ENCODE data around the gene MAP1A.

Gene MAP1A

DNA sequence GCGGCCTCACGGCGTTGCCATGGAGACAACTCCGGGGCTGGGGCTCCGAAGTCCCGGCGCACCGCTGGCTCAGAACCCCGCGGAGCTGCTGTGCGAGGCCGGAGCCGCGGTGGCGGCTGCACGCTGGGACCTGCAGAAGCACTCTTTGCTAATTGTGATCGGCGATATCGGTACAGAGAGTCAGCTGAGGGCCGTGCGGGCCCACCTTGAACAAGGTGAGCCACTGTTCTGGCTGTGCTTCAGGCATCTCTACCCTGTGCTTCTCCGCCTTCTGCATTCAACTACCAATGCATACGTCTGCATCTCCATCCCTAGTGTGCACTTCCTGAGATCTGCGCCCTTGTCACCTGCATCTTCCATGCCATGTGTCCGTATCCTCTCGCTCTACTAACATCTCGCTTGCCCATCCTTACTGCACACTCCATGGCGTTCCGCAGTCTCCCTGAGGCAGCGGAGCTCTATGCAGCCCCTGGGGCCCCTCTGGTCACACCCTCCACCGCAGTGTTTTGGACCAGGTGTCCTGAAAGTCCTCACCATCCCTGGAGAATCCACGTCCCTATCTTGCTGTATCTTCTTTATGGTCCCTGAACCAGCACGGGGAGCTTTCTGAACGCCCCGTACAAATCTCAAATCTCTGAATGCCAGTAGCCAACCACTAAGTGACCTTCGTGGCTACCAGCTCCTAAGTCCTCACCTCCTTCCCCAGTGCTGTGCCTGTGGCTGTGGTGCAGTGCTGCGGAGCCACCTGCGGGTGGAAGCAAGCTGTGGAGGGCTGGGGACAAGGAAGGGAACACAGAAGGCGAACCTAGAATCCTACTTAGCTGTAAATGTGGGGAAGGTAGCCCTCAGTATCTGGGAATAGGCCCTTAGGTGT is 6.2 kb upstream of the MAP1A start:
- DNase-seq (ENCODE audit: low read depth in 2 of 2), result no peak

DNA sequence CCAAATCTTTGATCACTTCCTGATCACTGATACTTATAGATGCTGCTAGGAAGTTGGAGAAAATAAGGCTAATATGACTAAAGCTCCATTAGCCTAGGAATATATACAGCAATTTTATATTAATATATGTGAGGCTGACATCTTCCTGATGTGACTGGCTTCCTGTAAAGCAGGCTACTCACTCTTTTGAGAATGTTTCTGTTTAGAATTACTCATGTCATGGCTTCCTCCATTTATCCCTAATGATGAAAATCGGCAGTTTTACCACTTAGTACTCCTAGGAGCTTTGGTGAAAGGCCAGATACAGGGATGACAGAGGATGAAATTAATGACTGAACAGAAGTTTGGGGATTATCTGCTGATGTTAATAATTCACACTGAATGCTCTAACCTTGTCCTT is 3.9 kb upstream of the MAP1A start:
- DNase-seq (ENCODE audit: low read depth in 2 of 2), result no peak

GRCh38 chr15:43514241-43515057 is 3.0 kb upstream of the MAP1A start:
- DNase-seq (ENCODE audit: low read depth in 2 of 2), result no peak

DNA sequence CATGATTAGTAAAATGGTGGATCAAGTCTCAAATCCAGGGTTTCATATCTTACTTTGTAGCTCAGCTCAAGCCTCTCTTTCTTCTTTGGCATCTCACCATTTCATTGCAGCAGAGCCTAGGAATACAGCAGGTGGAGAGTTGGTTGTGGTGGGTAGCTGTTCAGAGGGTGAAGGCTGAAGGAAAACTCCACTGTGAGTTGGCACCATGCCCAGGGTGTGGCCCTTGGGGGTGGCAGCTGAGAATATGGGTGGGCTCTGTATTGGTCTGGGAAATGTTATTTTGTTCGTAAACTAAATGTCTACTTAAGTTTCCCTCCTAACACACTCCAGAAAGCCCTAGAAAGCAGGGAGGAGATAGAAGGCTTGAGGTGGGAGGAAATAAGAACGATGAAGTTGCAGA is 1.7 kb upstream of the MAP1A start:
- DNase-seq (ENCODE audit: low read depth in 2 of 2), result no peak

- DNase-seq (ENCODE audit: low read depth in 2 of 2), result no peak
Measured at GRCh38 chr15:43516185-43516584, 1.2 kb upstream of the MAP1A start.

GRCh38 chr15:43516801-43517353 is 531 bp upstream of the MAP1A start:
- DNase-seq (ENCODE audit: low read depth in 2 of 2), result peak in 1 of 2 experiments; percentile 42

DNA sequence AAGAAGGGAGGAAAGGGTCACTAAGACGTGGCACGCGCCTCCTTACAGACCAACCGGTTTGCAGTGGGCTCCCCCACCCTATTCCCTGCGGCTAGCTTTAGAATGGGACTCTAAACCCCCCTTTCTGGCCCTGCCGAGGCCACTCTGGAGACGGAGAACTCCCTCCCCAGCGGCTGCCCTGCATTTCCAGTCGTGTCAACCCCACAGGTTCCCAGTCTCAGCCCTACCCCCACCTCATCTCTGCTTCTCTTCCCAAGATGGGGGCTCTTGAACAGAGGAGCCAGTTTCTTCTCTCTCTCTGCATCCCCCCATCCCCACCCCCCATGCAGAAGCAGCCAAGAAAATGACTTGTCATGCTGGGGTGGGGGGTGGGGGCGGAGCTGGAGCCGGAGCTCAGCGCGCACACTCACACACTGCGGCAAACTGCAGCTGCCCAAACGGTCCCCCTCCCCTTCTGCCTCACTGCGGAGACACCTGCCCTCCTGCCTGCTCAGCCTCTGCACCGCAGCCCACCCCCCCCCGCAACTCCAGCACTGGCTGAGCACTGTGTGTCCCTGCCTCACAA is 871 bp downstream of the MAP1A start:
- no peak for DNase-seq (ENCODE audit: low read depth in 2 of 2)

DNA sequence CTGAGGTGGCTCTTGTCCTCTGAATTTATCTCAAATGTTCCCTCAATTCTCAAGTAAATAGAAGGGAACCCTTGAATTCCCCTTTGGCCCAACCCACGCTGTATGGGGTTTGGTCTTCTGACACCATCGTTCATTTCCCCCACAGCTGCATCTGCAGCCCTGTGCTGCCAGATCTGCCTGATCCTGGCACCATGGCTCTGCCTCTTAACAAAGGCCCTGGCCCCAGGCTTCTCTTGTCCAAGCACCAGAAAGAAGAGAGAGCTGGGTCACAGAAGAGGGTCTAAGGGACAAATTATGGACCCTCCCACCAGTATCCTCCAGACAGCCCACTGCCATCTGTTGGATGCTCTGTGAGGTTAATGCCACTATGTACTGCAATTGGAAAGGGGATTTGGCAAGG is 1.8 kb downstream of the MAP1A start:
- no peak for DNase-seq (ENCODE audit: low read depth in 2 of 2)

DNA sequence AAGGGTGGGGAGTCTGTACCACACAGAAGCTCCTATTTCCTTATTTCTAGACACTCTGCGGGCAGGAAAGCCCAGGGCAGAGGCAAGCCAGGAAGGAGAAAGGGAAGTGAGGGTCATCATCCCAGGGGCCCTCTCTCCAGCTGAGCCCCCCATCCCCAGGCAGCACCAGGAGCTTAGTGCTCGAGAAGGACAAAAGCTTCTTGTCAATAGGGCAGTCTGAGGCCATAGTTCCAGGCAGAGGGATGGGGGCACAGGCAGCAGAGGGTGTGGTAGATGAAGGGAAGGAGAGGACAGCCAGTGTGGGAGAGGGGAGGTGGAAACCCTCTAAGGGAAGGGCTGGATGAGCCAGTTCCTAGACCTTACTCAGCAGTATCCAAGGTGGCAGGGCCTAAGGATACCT is 2.7 kb downstream of the MAP1A start:
- no peak for DNase-seq (ENCODE audit: low read depth in 2 of 2)

- DNase-seq (ENCODE audit: low read depth in 2 of 2), result no peak
Measured at GRCh38 chr15:43521419-43521818, 4.0 kb downstream of the MAP1A start.

- DNase-seq (ENCODE audit: low read depth in 2 of 2), result no peak
Measured at GRCh38 chr15:43522247-43522646, 4.8 kb downstream of the MAP1A start.

GRCh38 chr15:43523646-43524045 is 6.2 kb downstream of the MAP1A start:
- no peak for DNase-seq (ENCODE audit: low read depth in 2 of 2)

DNA sequence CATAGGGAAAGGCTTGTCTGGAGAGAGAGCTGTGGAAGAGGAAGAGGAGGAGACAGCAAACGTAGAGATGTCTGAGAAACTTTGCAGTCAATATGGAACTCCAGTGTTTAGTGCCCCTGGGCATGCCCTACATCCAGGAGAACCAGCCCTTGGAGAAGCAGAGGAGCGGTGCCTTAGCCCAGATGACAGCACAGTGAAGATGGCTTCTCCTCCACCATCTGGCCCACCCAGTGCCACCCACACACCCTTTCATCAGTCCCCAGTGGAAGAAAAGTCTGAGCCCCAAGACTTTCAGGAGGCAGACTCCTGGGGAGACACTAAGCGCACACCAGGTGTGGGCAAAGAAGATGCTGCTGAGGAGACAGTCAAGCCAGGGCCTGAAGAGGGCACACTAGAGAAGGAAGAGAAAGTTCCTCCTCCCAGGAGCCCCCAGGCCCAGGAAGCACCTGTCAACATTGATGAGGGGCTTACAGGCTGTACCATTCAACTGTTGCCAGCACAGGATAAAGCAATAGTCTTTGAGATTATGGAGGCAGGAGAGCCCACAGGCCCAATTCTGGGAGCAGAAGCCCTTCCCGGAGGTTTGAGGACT is 6.9 kb downstream of the MAP1A start:
- no peak for DNase-seq (ENCODE audit: low read depth in 2 of 2)

- DNase-seq (ENCODE audit: low read depth in 2 of 2), result no peak
Measured at GRCh38 chr15:43525131-43525530, 7.7 kb downstream of the MAP1A start.

- DNase-seq (ENCODE audit: low read depth in 2 of 2), result no peak
Measured at GRCh38 chr15:43526261-43526930, 9.0 kb downstream of the MAP1A start.

DNA sequence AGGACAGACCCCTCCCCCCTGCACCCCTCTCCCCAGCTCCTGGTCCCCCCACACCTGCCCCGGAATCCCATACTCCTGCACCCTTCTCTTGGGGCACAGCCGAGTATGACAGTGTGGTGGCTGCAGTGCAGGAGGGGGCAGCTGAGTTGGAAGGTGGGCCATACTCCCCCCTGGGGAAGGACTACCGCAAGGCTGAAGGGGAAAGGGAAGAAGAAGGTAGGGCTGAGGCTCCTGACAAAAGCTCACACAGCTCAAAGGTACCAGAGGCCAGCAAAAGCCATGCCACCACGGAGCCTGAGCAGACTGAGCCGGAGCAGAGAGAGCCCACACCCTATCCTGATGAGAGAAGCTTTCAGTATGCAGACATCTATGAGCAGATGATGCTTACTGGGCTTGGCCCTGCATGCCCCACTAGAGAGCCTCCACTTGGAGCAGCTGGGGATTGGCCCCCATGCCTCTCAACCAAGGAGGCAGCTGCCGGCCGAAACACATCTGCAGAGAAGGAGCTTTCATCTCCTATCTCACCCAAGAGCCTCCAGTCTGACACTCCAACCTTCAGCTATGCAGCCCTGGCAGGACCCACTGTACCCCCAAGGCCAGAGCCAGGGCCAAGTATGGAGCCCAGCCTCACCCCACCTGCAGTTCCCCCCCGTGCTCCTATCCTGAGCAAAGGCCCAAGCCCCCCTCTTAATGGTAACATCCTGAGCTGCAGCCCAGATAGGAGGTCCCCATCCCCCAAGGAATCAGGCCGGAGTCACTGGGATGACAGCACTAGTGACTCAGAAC is 9.8 kb downstream of the MAP1A start:
- DNase-seq (ENCODE audit: low read depth in 2 of 2), result no peak

- DNase-seq (ENCODE audit: low read depth in 2 of 2), result no peak
Measured at GRCh38 chr15:43527802-43528541, 10.6 kb downstream of the MAP1A start.

DNA sequence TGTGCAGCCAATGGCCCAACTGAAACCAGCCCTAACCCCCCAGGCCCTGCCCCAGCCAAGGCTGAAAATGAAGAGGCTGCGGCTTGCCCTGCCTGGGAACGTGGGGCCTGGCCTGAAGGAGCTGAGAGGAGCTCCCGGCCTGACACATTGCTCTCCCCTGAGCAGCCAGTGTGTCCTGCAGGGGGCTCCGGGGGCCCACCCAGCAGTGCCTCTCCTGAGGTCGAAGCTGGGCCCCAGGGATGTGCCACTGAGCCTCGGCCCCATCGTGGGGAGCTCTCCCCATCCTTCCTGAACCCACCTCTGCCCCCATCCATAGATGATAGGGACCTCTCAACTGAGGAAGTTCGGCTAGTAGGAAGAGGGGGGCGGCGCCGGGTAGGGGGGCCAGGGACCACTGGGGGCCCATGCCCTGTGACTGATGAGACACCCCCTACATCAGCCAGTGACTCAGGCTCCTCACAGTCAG is 11.2 kb downstream of the MAP1A start:
- DNase-seq (ENCODE audit: low read depth in 2 of 2), result no peak

- DNase-seq (ENCODE audit: low read depth in 2 of 2), result no peak
Measured at GRCh38 chr15:43529141-43529540, 11.7 kb downstream of the MAP1A start.
